Calu3 (cell line): ENCODE data around the gene TWIST1. TPM values are rescaled to one million over a fixed set of nuclear protein-coding genes. Genes with fewer than 3 reads are reported as not detected.

ENCODE experiments used
- BruUV-seq: library from RNA; stranded (reverse); fragments of 400-500 nt; replicated peaks from 2 replicates; lab custom pipeline; 2021; lab: Mats Ljungman, UMichigan
- CTCF ChIA-PET: fragments of 300-600 bp; sonication (Branson Sonifier 250); formaldehyde crosslinking; loops from one replicate; lab custom pipeline; 2022; ENCODE audit warnings: antibody characterized with exemption; lab: Charles Lee
- DNase-seq: peaks from one replicate; pipeline ENCODE4 v3.0.0; 2022
- H3K27ac Mint-ChIP-seq: one replicate; pipeline ENCODE4 v1.8.0; 2022; ENCODE audit warnings: mixed read lengths; ENCODE audit not compliant: unreplicated experiment
- H3K27me3 Mint-ChIP-seq: one replicate; pipeline ENCODE4 v1.8.0; 2022; ENCODE audit warnings: mixed read lengths; ENCODE audit not compliant: unreplicated experiment
- H3K36me3 Mint-ChIP-seq: one replicate; pipeline ENCODE4 v1.8.0; 2022; ENCODE audit warnings: mild to moderate bottlenecking, moderate library complexity, mixed read lengths; ENCODE audit not compliant: insufficient read depth, unreplicated experiment
- H3K4me1 Mint-ChIP-seq: one replicate; pipeline ENCODE4 v1.8.0; 2022; ENCODE audit warnings: mild to moderate bottlenecking, low read depth, mixed read lengths; ENCODE audit not compliant: unreplicated experiment
- H3K4me3 Mint-ChIP-seq: one replicate; pipeline ENCODE4 v1.8.0; 2022; ENCODE audit warnings: mild to moderate bottlenecking, low read depth, moderate library complexity, mixed read lengths; ENCODE audit not compliant: unreplicated experiment
- H3K9me3 Mint-ChIP-seq: one replicate; pipeline ENCODE4 v1.8.0; 2022; ENCODE audit warnings: low read depth, mixed read lengths; ENCODE audit not compliant: unreplicated experiment
- intact Hi-C: fragments of 100-400 bp; cut with micrococcal nuclease; formaldehyde crosslinking; loops from one replicate; pipeline ENCODE4 v1.10.0; 2022; ENCODE audit not compliant: unreplicated experiment
- total RNA-seq: library from RNA; stranded (reverse); gene quantifications from 2 replicates; pipeline ENCODE4 v1.2.3, GENCODE V29; 2022
- TF ChIP-seq, protein P1 (sequence below): fragments of 200-600 bp; IDR thresholded peaks from one replicate; pipeline ENCODE4 v1.8.0; 2022; ENCODE audit warnings: antibody characterized with exemption; ENCODE audit not compliant: unreplicated experiment

Gene TWIST1
- total RNA-seq, 1 experiment from 2014 or later = 2.9 TPM

GRCh38 chr7:19104811-19105210 lies 12.6 kb downstream of the TWIST1 start:
- TF ChIP-seq, protein P1, sequence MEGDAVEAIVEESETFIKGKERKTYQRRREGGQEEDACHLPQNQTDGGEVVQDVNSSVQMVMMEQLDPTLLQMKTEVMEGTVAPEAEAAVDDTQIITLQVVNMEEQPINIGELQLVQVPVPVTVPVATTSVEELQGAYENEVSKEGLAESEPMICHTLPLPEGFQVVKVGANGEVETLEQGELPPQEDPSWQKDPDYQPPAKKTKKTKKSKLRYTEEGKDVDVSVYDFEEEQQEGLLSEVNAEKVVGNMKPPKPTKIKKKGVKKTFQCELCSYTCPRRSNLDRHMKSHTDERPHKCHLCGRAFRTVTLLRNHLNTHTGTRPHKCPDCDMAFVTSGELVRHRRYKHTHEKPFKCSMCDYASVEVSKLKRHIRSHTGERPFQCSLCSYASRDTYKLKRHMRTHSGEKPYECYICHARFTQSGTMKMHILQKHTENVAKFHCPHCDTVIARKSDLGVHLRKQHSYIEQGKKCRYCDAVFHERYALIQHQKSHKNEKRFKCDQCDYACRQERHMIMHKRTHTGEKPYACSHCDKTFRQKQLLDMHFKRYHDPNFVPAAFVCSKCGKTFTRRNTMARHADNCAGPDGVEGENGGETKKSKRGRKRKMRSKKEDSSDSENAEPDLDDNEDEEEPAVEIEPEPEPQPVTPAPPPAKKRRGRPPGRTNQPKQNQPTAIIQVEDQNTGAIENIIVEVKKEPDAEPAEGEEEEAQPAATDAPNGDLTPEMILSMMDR = no peak
- peaks cover 30% of the 10 kb centered on the region for H3K27me3 Mint-ChIP-seq
- peaks cover 10% of the 10 kb centered on the region for H3K4me1 Mint-ChIP-seq
- CTCF ChIA-PET = interaction anchor here (1.1 kb wide), 1 partner anchor 9 kb away, joined by 4 read pairs; no protein-coding TSS in a partner anchor
- DNase-seq = no peak
- no TSS peak for BruUV-seq
- intact Hi-C loops = no loop called here
- no peak overlapping the region for H3K4me3 Mint-ChIP-seq
- peaks cover 6% of the 10 kb centered on the region for H3K36me3 Mint-ChIP-seq
- no peaks in the 10 kb centered on the region for H3K9me3 Mint-ChIP-seq
- no peak overlapping the region for H3K27ac Mint-ChIP-seq

- H3K27ac Mint-ChIP-seq = no peak overlapping the region
- intact Hi-C loops = no loop called here
- H3K27me3 Mint-ChIP-seq = peaks cover 11% of the 10 kb centered on the region
- TF ChIP-seq, protein P1 = no peak
- peaks cover 6% of the 10 kb centered on the region for H3K36me3 Mint-ChIP-seq
- H3K4me3 Mint-ChIP-seq = no peak overlapping the region
- no peaks in the 10 kb centered on the region for H3K9me3 Mint-ChIP-seq
- no peak for DNase-seq
- CTCF ChIA-PET = no interaction called here
- peaks cover 14% of the 10 kb centered on the region for H3K4me1 Mint-ChIP-seq
- no TSS peak for BruUV-seq
Observed at GRCh38 chr7:19102884-19103283, 14.6 kb downstream of the TWIST1 start.

DNA sequence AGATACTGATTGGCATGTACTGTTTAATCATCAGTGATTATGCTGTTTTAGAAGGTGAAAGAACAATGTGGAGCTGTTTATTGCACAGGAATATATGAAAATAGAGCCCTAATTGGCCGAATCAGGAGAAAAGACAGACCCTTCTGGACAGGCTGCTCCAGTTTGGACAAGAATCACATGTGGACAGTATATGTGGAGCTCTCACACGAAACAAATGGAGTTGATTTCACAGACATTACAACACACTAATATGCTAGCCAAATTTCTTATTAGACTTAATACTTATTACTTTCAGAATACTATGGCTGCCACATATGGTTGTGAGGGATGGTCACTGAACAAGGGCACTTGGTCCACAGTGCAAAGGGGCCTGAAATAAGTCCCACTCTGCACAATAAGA lies 15.5 kb downstream of the TWIST1 start:
- Mint-ChIP-seq H3K36me3 (peaks cover 6% of the 10 kb centered on the region), H3K27ac (no peak overlapping the region), H3K4me1 (peaks cover 14% of the 10 kb centered on the region), H3K4me3 (no peak overlapping the region), H3K9me3 (no peaks in the 10 kb centered on the region), H3K27me3 (peaks cover under 1% of the 10 kb centered on the region)
- no TSS peak for BruUV-seq
- DNase-seq = no peak
- TF ChIP-seq, protein P1 = no peak
- intact Hi-C loops = no loop called here
- CTCF ChIA-PET = interaction anchor here (1.0 kb wide), 1 partner anchor 17 kb away, joined by 3 read pairs; no protein-coding TSS in a partner anchor

DNA sequence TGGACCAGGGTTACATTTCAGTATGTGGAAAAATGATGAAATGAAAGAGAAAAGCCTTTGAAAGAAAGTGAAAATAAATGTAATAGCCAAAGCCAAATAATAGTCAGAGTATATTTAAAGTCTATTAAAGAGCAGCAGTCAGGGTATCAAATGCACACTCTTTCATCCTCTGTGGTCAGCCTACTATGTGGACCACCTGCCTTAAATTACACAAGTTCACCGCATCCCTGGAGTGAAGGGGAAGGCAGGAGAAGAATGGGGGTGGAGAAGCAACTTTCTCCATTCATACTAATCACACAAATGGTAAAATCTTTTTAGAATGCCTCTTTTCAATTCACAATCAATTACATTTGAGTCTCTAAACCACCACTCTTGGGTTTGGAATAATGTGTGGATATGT lies 16.0 kb downstream of the TWIST1 start:
- Mint-ChIP-seq H3K27ac (no peak overlapping the region), H3K36me3 (peaks cover 6% of the 10 kb centered on the region)

More for the DNA sequence above, 16.0 kb downstream of the TWIST1 start:
- no peaks in the 10 kb centered on the region for H3K9me3 Mint-ChIP-seq
- intact Hi-C loops = no loop called here
- no peak for DNase-seq
- no TSS peak for BruUV-seq
- no peak overlapping the region for H3K4me3 Mint-ChIP-seq
- H3K27me3 Mint-ChIP-seq = no peaks in the 10 kb centered on the region
- CTCF ChIA-PET = interaction anchor here (1.0 kb wide), 1 partner anchor 18 kb away, joined by 3 read pairs; no protein-coding TSS in a partner anchor
- H3K4me1 Mint-ChIP-seq = peaks cover 14% of the 10 kb centered on the region
- TF ChIP-seq, protein P1 = no peak
